Activated CD4-positive, alpha-beta T cell treated with anti-CD3 and anti-CD28 coated beads for 48 hours (primary cell): Measurements from ENCODE around the gene H2BK1.

Source experiments
- DNase-seq: peaks from one replicate; pipeline ENCODE4 v3.0.0-alpha.2; 2020

The H2BK1 gene

GRCh38 chr7:151175047-151175792, 35.1 kb downstream of the H2BK1 start:
- no peak for DNase-seq

DNA sequence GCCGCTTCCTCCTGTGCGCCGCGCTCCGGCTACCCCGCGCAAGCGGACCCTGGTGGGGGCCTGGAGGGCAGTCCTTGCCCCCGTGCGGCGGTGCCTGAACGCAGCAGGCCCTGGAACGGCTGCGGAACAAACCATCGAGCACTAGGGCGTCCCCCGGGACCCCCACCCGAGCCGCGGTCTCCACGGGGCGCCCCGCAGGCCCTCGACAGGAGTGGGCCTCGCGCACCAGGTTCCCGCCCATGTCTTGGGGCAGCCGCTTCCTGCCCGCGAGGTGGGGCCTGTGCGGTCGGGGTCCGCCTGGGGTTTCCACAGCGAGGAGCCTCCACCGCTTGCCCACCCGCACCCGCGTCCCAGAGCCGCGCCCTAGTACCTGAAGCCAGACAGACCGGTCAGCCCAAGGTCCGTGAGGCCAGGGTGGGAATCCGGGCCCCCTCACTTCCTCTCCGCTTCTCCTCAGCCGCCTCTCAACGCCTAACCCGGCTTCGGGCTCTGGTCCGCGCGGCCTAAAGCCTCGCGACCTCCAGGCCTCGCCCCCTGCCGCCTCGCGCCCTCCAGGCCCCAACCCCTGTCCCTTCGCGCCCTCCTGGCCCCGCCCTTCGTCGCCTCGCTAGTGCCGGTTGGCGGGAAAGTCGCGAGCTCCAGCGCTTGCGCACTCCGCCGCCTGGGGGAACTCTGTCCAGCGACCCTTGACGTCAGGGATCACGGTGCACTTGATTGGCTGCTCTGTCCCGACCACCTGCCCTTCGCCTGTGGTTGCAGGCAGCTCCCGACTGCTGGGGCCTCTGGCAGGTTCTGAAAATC, 35.8 kb downstream of the H2BK1 start:
- DNase-seq = peak; percentile 56

DNA sequence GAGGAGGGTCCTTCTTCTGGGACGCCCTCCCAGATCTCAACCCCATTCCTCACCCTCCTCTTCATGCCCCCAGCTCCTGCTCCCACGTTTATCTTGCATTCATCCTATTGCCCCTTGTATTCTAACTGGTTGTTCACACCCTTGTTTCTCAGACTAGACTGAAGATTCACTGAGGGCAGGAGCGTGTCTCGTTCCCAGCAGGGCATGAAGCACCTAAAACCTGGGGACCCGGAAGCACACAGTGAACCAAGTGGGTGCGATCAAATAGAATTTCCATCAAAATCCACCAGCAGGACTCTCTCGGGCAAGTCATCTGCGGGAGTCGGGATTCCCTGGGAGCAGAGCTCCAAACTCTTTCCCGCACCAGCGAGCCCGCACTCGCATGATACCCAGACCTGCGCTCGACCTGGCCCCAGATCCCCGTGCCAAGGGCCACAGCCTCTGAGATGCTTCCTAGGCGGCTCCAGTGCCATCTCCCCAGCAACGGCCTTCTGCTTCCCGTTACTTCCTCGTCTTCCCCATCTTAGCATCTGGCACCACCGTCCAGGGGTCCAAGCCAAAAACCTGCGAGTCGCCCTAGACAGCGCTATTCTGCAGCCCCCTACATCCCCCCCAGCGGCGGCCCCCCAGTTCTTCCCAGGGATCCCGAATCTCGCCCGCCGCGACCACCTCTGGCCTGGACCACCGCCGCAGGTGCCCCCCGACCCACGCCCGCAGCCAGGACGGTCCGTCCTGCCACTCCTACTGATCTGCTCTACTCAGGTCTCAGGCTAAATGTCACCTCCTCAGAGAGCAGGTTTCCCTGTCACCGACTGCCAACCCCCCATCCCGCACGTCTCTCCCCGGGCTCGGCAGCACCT, 36.7 kb downstream of the H2BK1 start:
- no peak for DNase-seq

- peak; percentile 86 for DNase-seq
Measured at GRCh38 chr7:151172273-151173141, 37.8 kb downstream of the H2BK1 start.

GRCh38 chr7:151168787-151169162, 41.5 kb downstream of the H2BK1 start:
- DNase-seq = no peak

DNA sequence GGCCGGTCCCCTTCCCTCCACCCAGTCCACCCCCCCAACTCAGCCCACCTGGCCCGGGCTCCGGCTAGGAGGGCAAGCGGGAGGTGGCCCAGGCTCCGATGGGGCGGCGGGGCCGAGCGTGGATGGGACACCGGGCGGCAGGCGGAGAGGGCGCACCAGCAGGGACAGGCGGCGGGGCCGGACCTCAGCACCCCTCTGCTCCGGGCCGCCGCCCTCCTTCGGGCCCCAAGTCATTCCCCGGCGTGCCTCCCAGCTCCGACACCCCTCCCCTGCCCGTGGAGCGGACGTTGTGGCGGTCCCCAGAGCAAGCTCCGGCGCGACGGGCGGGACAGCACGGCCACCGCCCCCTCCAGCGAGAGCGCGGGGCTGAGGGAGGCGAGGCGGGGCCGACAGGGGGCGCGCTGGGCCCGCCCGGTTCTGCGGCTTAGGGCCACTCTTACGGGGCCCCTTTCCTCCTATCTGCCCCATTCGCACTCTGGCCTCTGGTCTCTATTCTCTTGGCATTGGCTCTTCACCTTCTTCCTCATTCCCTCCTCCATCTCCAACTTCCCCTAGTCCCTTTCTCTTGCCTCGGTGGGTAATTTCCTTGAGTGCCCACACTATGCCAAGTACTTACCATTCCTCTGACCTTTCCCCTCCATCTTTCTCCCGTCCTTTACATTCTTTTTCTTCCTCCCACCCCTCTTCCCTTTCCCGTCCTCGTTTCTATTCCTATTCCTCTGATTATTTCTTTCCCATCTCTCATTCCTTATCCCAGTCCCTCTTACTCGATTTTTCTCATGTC, 42.1 kb downstream of the H2BK1 start:
- peak; percentile 70 for DNase-seq

GRCh38 chr7:151167197-151167961, 42.9 kb downstream of the H2BK1 start, which contains the start of gene GBX1:
Gene GBX1, minus strand, starts transcription at chr7:151167694. Its CDS starts 146 bp downstream, at chr7:151167548.
- DNase-seq = no peak

DNA sequence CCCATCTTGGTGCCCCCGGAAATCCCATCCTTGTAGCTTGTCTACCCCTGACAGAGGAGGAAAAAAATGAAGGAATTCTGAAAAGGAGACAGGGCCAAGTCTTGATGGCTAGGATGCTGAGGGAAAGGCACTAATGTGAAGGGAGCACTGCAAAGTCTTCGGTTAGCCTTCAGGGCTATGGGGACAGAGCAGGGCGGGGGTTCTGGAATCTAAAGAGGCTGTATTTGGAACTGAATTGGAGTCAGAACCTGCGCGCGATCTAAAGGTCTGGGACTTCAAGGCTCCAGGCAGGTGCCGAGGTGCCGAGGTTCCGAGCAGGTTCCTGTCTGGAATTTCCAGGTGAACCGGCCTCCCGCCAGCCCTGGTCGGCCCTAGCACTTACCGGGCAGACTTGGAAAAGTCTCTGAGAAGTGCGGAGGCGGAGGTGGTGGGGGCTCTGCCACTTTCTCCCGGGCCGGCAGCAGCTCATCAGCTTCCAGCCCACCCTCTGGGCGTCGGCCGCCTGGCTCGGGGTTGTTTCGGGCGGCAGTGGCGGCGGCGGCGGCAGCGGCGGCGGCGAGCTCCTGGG, 43.6 kb downstream of the H2BK1 start:
- no peak for DNase-seq

GRCh38 chr7:151161757-151162156, 48.5 kb downstream of the H2BK1 start:
- DNase-seq = no peak
